Thoracic aorta (tissue), 2 donors: ENCODE results near the gene SPHK2. TPM values are rescaled to one million over a fixed set of nuclear protein-coding genes. Genes with fewer than 3 reads are reported as not detected.
A peak's percentile ranks its signal among the peaks of the same experiment; 100 is the strongest.

ENCODE experiments used
- ATAC-seq: fragments of 150-250 bp; one replicate; pipeline ENCODE4 v1.8.0; 2017; ENCODE audit warnings: low read depth; ENCODE audit not compliant: insufficient number of reproducible peaks, low FRiP score
- DNase-seq: peaks from one replicate; pipeline ENCODE4 v3.0.0-alpha.2; 2020; ENCODE audit warnings: low spot score
- H3K27ac ChIP-seq, 2 donors: fragments of 200-600 bp; sonication (generic); 1 replicate in 1 of 2; 2 replicates in 1 of 2; pipeline ENCODE4 v1.5.1; 2016; ENCODE audit warnings: mild to moderate bottlenecking in 2 of 2, moderate library complexity in 2 of 2
- H3K27me3 ChIP-seq: fragments of 200-600 bp; sonication (generic); replicated peaks from 2 replicates; pipeline ENCODE4 v1.6.0; 2016; ENCODE audit warnings: mild to moderate bottlenecking; ENCODE audit not compliant: insufficient read depth
- H3K36me3 ChIP-seq: fragments of 200-600 bp; sonication (generic); one replicate; pipeline ENCODE4 v1.5.1; 2016
- H3K4me1 ChIP-seq, 2 donors: fragments of 200-600 bp; sonication (generic); 1 replicate in 1 of 2; 2 replicates in 1 of 2; pipeline versions ENCODE4 v1.5.1 to v1.6.0; 2016; ENCODE audit warnings: low read depth in 2 of 2, mild to moderate bottlenecking in 1 of 2; ENCODE audit not compliant: control insufficient read depth in 1 of 2
- H3K4me3 ChIP-seq: fragments of 200-600 bp; sonication (generic); 2 replicates; pipeline ENCODE4 v1.5.1; 2016; ENCODE audit warnings: mild to moderate bottlenecking
- H3K9me3 ChIP-seq: fragments of 200-600 bp; sonication (generic); 2 replicates; pipeline ENCODE4 v1.5.1; 2016
- CTCF ChIP-seq: fragments of 200-600 bp; sonication (generic); IDR thresholded peaks from one replicate; pipeline ENCODE4 v1.5.1; 2019; ENCODE audit warnings: antibody characterized with exemption
- total RNA-seq, 2 donors: library from RNA; depleted of rRNA; stranded (reverse); fragments of >200 nt; gene quantifications; one replicate each; pipeline versions ENCODE4 v1.1.0 to v1.2.3, GENCODE V29; 2016

Gene SPHK2
- total RNA-seq, 2 donors from 2014 or later: 16.2 to 49.0 TPM

DNA sequence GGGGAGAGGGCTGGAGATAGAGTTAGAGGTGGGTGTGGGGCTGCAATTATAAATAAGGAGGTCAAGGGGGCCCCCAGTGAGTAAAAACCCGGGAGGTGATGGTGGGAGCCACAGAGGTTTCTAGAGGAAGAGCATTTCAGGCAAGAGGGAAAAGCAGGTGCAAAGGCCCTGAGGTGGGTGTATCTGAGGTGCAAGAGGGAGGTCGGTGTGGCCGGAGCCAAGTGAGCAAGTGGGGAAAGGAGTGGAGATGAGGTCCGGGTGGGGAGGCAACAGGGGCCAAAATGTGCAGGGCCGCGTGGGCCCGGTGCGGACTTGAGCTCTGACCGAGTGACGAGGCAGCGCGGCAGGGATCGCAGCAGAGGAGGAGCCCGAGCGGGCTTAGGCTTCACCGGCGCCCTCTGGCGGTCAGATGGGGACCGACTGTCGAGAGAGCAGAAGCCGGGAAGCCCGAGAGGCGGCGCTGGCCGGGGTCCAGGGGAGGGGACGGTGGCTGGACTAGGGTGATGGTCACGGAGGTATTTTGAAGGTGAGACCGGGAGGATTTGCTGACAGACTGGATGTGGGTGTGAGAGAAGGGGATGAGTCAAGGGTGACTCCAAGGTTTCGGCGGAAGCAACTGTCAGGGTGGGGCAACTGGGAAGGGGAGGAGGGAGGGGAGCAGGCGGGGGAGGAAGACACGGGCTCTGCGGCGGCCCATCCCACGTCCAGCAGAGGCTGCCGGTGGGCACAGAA is 30.5 kb upstream of the SPHK2 start:
- Histone ChIP-seq H3K27me3 (no peaks in the 10 kb centered on the region), H3K9me3 (no peaks in the 10 kb centered on the region), H3K4me3 (peak overlapping the region; percentile 53), H3K27ac (no peak overlapping the region), H3K36me3 (no peaks in the 10 kb centered on the region), H3K4me1 (peaks cover 0 to 4% of the 10 kb centered on the region in 2 donors)
- peak; percentile 94 for TF ChIP-seq CTCF
- ATAC-seq: no peak
- DNase-seq: peak; percentile 51

- H3K4me3 ChIP-seq: no peak overlapping the region
- DNase-seq (no peak), ATAC-seq (no peak)
- no peaks in the 10 kb centered on the region for H3K9me3 ChIP-seq
- no peaks in the 10 kb centered on the region for H3K36me3 ChIP-seq
- H3K27me3 ChIP-seq: no peaks in the 10 kb centered on the region
- H3K4me1 ChIP-seq: no peaks in the 10 kb centered on the region
- no peak for TF ChIP-seq CTCF
- no peak overlapping the region for H3K27ac ChIP-seq
These were observed 28.3 kb upstream of the SPHK2 start for GRCh38 chr19:48591021-48591420.

DNA sequence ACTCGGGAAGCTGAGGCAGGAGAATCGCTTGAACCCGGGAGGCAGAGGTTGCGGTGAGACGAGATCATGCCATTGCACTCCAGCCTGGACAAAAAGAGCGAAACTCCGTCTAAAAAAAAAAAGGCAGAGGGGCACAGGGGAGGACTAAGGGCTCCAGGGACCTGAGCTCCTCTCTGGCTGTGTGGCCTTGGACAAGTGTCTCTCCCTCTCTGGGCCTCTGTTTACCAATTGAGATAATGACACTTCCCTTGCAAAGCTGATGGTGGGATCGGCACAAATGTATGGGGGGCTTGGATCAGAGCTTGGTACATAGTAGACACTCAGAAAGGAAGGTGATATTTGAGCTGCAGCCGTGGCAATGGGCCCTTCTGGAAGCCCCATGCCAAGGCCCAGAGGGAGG is 24.1 kb upstream of the SPHK2 start:
- H3K9me3 ChIP-seq: no peaks in the 10 kb centered on the region
- DNase-seq (no peak), ATAC-seq (no peak)
- no peaks in the 10 kb centered on the region for H3K4me1 ChIP-seq
- H3K4me3 ChIP-seq: no peak overlapping the region
- no peak overlapping the region for H3K27ac ChIP-seq
- no peaks in the 10 kb centered on the region for H3K27me3 ChIP-seq
- no peak for TF ChIP-seq CTCF
- H3K36me3 ChIP-seq: no peaks in the 10 kb centered on the region

DNA sequence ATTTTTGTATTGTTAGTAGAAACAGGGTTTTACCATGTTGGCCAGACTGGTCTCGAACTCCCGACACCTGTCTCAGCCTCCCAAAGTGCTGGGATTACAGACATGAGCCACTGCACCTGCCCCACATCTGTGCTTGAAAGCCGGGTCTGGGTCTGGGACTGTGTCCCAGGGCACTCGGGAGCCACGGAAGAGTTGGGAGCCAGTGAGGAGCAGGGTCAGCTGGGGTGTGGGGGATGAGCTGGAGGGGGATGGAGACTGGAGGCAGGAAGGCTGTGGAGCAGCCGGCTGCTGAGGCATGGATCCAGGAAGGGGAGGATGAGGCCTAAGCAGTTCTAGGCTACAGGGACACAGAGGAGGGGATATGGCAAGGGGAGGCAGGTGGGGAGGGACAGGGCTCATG is 23.5 kb upstream of the SPHK2 start:
- DNase-seq (no peak), ATAC-seq (no peak)
- no peaks in the 10 kb centered on the region for H3K4me1 ChIP-seq
- H3K27me3 ChIP-seq: no peaks in the 10 kb centered on the region
- no peaks in the 10 kb centered on the region for H3K9me3 ChIP-seq
- no peak for TF ChIP-seq CTCF
- no peak overlapping the region for H3K27ac ChIP-seq
- H3K36me3 ChIP-seq: no peaks in the 10 kb centered on the region
- no peak overlapping the region for H3K4me3 ChIP-seq

GRCh38 chr19:48596237-48596636 is 23.1 kb upstream of the SPHK2 start:
- Histone ChIP-seq H3K27me3 (no peaks in the 10 kb centered on the region), H3K27ac (no peak overlapping the region), H3K36me3 (no peaks in the 10 kb centered on the region), H3K4me3 (no peak overlapping the region), H3K4me1 (no peaks in the 10 kb centered on the region), H3K9me3 (no peaks in the 10 kb centered on the region)
- no peak for DNase-seq
- ATAC-seq: no peak
- TF ChIP-seq CTCF: no peak
